ENCODE data around the gene MYOM3. TPM values are rescaled to one million over a fixed set of nuclear protein-coding genes. Genes with fewer than 3 reads are reported as not detected.
"Not testable (repeated sequence)": the region's sequence is repeated elsewhere in the genome, so short reads cannot be mapped to it uniquely, and the experiment has no call there.

The MYOM3 gene
- total RNA-seq, 1 donor from 2014 or later: 340 TPM

DNA sequence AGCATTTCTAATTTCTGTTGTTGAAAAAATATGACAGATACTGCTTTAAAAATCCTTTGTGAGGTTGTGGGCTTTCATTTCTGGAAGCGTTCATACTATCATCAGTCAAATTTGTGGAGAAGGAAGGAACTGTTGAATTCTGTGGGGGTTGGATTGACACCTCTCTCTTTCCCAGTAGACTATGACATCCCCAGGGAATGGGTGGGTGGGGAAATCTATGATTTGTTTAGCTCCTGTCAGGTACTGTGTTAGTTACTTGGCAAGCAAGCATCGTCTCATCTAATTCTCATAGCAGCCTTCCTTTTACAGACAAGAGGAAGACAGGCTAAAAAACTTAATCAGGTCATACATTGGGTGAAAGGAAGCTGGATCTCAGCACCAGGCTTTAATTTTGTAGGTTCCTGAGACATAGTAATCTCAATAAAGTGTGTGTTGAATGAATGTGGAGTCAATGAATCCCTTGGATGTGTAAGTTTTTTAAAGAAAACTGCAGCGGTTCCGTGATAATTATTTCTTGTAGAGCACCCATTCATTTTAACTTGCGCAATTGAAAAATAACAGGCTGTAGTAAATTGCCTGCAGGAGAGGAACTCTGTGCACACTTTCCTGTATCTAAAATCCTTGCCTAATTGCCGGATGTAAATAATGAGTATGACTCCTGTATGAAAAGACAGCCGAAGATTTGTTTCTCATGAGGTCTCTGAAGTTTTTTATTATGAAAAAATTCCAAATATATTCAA lies 60.6 kb downstream of the MYOM3 start:
- Histone ChIP-seq H3K9me3 (ENCODE audit: control insufficient read depth in 3 of 3, low read length in 3 of 3) (no peaks in the 10 kb centered on the region), H3K9ac (ENCODE audit: low read depth in 1 of 3, low read length in 3 of 3) (no peak overlapping the region), H3K36me3 (ENCODE audit: control insufficient read depth in 3 of 3, insufficient read depth in 3 of 3, low read length in 3 of 3) (peaks cover 3 to 10% (median 7%) of the 10 kb centered on the region in 3 donors), H3K4me1 (ENCODE audit: control insufficient read depth in 3 of 3, insufficient read depth in 3 of 3, low read length in 3 of 3) (peaks cover 2 to 9% (median 6%) of the 10 kb centered on the region in 3 donors), H3K27me3 (ENCODE audit: control insufficient read depth in 3 of 3, insufficient read depth in 3 of 3, low read length in 3 of 3) (no peaks in the 10 kb centered on the region), H3K27ac (ENCODE audit: low read depth, low read length) (no peak overlapping the region), H3K4me3 (ENCODE audit: low read length in 3 of 3) (no peak overlapping the region)

GRCh38 chr1:24049733-24050132 lies 62.2 kb downstream of the MYOM3 start:
- no peak overlapping the region for H3K4me3 ChIP-seq (ENCODE audit: low read length in 3 of 3)
- H3K27me3 ChIP-seq (ENCODE audit: control insufficient read depth in 3 of 3, insufficient read depth in 3 of 3, low read length in 3 of 3): no peaks in the 10 kb centered on the region
- H3K27ac ChIP-seq (ENCODE audit: low read depth, low read length): no peak overlapping the region
- peaks cover 4 to 15% (median 13%) of the 10 kb centered on the region in 3 donors for H3K4me1 ChIP-seq (ENCODE audit: control insufficient read depth in 3 of 3, insufficient read depth in 3 of 3, low read length in 3 of 3)
- H3K9me3 ChIP-seq (ENCODE audit: control insufficient read depth in 3 of 3, low read length in 3 of 3): no peaks in the 10 kb centered on the region
- H3K9ac ChIP-seq (ENCODE audit: low read depth in 1 of 3, low read length in 3 of 3): no peak overlapping the region
- no peaks in the 10 kb centered on the region for H3K36me3 ChIP-seq (ENCODE audit: control insufficient read depth in 3 of 3, insufficient read depth in 3 of 3, low read length in 3 of 3)

DNA sequence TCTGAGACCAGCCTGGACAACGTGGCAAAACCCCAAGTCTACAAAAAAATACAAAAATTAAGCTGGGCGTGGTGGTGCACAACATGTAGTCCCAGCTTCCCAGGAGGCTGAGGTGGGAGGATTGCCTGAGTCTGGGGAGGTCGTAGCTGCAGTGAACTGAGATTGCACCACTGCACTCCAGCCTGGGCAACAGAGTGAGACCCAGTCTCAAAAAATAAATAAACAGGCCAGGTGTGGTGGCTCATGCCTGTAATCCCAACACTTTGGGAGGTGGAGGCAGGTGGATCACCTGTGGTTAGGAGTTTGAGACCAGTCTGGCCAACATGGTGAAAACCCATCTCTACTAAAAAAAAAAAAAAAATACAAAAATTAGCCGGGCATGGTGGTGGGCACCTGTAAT lies 63.0 kb downstream of the MYOM3 start:
- H3K27me3 ChIP-seq (ENCODE audit: control insufficient read depth in 3 of 3, insufficient read depth in 3 of 3, low read length in 3 of 3); H3K9me3 ChIP-seq (ENCODE audit: control insufficient read depth in 3 of 3, low read length in 3 of 3); H3K4me3 ChIP-seq (ENCODE audit: low read length in 3 of 3); H3K9ac ChIP-seq (ENCODE audit: low read depth in 1 of 3, low read length in 3 of 3); H3K27ac ChIP-seq (ENCODE audit: low read depth, low read length); H3K36me3 ChIP-seq (ENCODE audit: control insufficient read depth in 3 of 3, insufficient read depth in 3 of 3, low read length in 3 of 3): not testable (repeated sequence)
- peaks cover 4 to 15% (median 13%) of the 10 kb centered on the region in 3 donors for H3K4me1 ChIP-seq (ENCODE audit: control insufficient read depth in 3 of 3, insufficient read depth in 3 of 3, low read length in 3 of 3)

DNA sequence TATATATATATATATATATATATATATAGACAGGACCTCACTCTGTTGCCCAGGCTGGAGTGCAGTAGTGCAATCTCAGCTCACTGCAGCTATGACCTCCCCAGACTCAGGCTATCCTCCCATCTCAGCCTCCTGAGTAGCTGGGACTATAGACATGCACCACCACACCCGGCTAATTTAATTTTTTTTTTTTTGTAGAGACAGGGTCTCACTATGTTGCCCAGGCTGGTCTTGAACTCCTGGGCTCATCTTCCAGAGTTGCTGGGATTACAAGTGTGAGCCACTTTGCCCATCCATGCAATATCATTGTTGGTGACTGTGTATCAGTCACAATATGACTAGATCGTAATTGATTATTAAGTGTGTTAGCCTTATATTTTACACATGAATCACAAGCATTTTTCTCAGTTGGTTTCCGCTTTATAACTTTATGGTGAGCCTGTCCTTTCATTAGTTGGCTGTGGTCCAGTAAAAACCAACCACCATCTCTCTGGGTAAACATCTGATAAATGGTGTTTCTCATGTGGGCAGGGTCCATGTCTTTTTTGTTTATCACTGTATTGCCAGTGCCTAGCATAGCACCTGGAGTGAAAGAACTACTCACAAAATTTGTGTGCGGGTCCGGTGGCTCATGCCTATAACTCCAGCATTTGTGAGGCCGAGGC lies 63.6 kb downstream of the MYOM3 start:
- Histone ChIP-seq H3K4me3 (ENCODE audit: low read length in 3 of 3) (no peak overlapping the region), H3K27ac (ENCODE audit: low read depth, low read length) (no peak overlapping the region), H3K9me3 (ENCODE audit: control insufficient read depth in 3 of 3, low read length in 3 of 3) (no peaks in the 10 kb centered on the region), H3K4me1 (ENCODE audit: control insufficient read depth in 3 of 3, insufficient read depth in 3 of 3, low read length in 3 of 3) (peaks cover 4 to 15% (median 13%) of the 10 kb centered on the region in 3 donors), H3K36me3 (ENCODE audit: control insufficient read depth in 3 of 3, insufficient read depth in 3 of 3, low read length in 3 of 3) (no peaks in the 10 kb centered on the region), H3K9ac (ENCODE audit: low read depth in 1 of 3, low read length in 3 of 3) (no peak overlapping the region), H3K27me3 (ENCODE audit: control insufficient read depth in 3 of 3, insufficient read depth in 3 of 3, low read length in 3 of 3) (no peaks in the 10 kb centered on the region)

DNA sequence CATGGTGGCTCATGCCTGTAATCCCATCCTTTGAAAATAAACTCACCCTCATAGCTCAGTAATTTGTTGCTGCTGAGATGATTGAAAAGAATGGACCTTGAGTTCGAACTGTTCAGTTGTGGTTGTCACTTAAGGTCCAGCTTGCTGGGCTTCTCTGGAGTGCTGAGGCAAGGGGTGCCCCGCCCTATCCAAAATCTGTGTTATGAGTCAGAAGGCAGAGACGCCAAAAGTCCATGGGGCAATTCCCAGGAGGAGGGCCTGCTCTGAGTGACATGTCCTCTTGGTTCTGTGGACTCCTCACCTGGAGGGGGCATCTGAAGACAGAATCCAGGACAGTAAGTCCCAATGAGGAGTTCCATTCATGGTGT lies 64.8 kb downstream of the MYOM3 start:
- no peaks in the 10 kb centered on the region for H3K36me3 ChIP-seq (ENCODE audit: control insufficient read depth in 3 of 3, insufficient read depth in 3 of 3, low read length in 3 of 3)
- H3K4me3 ChIP-seq (ENCODE audit: low read length in 3 of 3): no peak overlapping the region
- H3K9me3 ChIP-seq (ENCODE audit: control insufficient read depth in 3 of 3, low read length in 3 of 3): no peaks in the 10 kb centered on the region
- H3K4me1 ChIP-seq (ENCODE audit: control insufficient read depth in 3 of 3, insufficient read depth in 3 of 3, low read length in 3 of 3): peaks cover 4 to 15% (median 13%) of the 10 kb centered on the region in 3 donors
- H3K9ac ChIP-seq (ENCODE audit: low read depth in 1 of 3, low read length in 3 of 3): no peak overlapping the region
- H3K27ac ChIP-seq (ENCODE audit: low read depth, low read length): no peak overlapping the region
- no peaks in the 10 kb centered on the region for H3K27me3 ChIP-seq (ENCODE audit: control insufficient read depth in 3 of 3, insufficient read depth in 3 of 3, low read length in 3 of 3)

GRCh38 chr1:24045771-24046170 lies 66.2 kb downstream of the MYOM3 start:
- Histone ChIP-seq H3K27ac (ENCODE audit: low read depth, low read length) (no peak overlapping the region), H3K4me1 (ENCODE audit: control insufficient read depth in 3 of 3, insufficient read depth in 3 of 3, low read length in 3 of 3) (peaks cover 4 to 15% (median 13%) of the 10 kb centered on the region in 3 donors), H3K36me3 (ENCODE audit: control insufficient read depth in 3 of 3, insufficient read depth in 3 of 3, low read length in 3 of 3) (no peaks in the 10 kb centered on the region), H3K27me3 (ENCODE audit: control insufficient read depth in 3 of 3, insufficient read depth in 3 of 3, low read length in 3 of 3) (no peaks in the 10 kb centered on the region), H3K4me3 (ENCODE audit: low read length in 3 of 3) (no peak overlapping the region), H3K9ac (ENCODE audit: low read depth in 1 of 3, low read length in 3 of 3) (no peak overlapping the region), H3K9me3 (ENCODE audit: control insufficient read depth in 3 of 3, low read length in 3 of 3) (no peaks in the 10 kb centered on the region)

- not testable (repeated sequence) for H3K4me3 ChIP-seq (ENCODE audit: low read length in 3 of 3); H3K9me3 ChIP-seq (ENCODE audit: control insufficient read depth in 3 of 3, low read length in 3 of 3); H3K27ac ChIP-seq (ENCODE audit: low read depth, low read length); H3K9ac ChIP-seq (ENCODE audit: low read depth in 1 of 3, low read length in 3 of 3); H3K27me3 ChIP-seq (ENCODE audit: control insufficient read depth in 3 of 3, insufficient read depth in 3 of 3, low read length in 3 of 3); H3K36me3 ChIP-seq (ENCODE audit: control insufficient read depth in 3 of 3, insufficient read depth in 3 of 3, low read length in 3 of 3)
- H3K4me1 ChIP-seq (ENCODE audit: control insufficient read depth in 3 of 3, insufficient read depth in 3 of 3, low read length in 3 of 3): peaks cover 4 to 15% (median 13%) of the 10 kb centered on the region in 3 donors
Measured at GRCh38 chr1:24044672-24045071, 67.3 kb downstream of the MYOM3 start.

GRCh38 chr1:24043345-24044032 lies 68.4 kb downstream of the MYOM3 start:
- Histone ChIP-seq H3K4me3 (ENCODE audit: low read length in 3 of 3) (no peak overlapping the region), H3K4me1 (ENCODE audit: control insufficient read depth in 3 of 3, insufficient read depth in 3 of 3, low read length in 3 of 3) (peaks cover 4 to 15% (median 13%) of the 10 kb centered on the region in 3 donors), H3K9ac (ENCODE audit: low read depth in 1 of 3, low read length in 3 of 3) (no peak overlapping the region), H3K27me3 (ENCODE audit: control insufficient read depth in 3 of 3, insufficient read depth in 3 of 3, low read length in 3 of 3) (no peaks in the 10 kb centered on the region), H3K9me3 (ENCODE audit: control insufficient read depth in 3 of 3, low read length in 3 of 3) (no peaks in the 10 kb centered on the region), H3K27ac (ENCODE audit: low read depth, low read length) (no peak overlapping the region), H3K36me3 (ENCODE audit: control insufficient read depth in 3 of 3, insufficient read depth in 3 of 3, low read length in 3 of 3) (no peaks in the 10 kb centered on the region)

GRCh38 chr1:24042315-24042714 lies 69.6 kb downstream of the MYOM3 start:
- Histone ChIP-seq H3K36me3 (ENCODE audit: control insufficient read depth in 3 of 3, insufficient read depth in 3 of 3, low read length in 3 of 3) (no peaks in the 10 kb centered on the region), H3K27ac (ENCODE audit: low read depth, low read length) (no peak overlapping the region), H3K9ac (ENCODE audit: low read depth in 1 of 3, low read length in 3 of 3) (no peak overlapping the region), H3K4me1 (ENCODE audit: control insufficient read depth in 3 of 3, insufficient read depth in 3 of 3, low read length in 3 of 3) (peaks cover 4 to 15% (median 13%) of the 10 kb centered on the region in 3 donors), H3K9me3 (ENCODE audit: control insufficient read depth in 3 of 3, low read length in 3 of 3) (no peaks in the 10 kb centered on the region), H3K4me3 (ENCODE audit: low read length in 3 of 3) (no peak overlapping the region), H3K27me3 (ENCODE audit: control insufficient read depth in 3 of 3, insufficient read depth in 3 of 3, low read length in 3 of 3) (no peaks in the 10 kb centered on the region)

DNA sequence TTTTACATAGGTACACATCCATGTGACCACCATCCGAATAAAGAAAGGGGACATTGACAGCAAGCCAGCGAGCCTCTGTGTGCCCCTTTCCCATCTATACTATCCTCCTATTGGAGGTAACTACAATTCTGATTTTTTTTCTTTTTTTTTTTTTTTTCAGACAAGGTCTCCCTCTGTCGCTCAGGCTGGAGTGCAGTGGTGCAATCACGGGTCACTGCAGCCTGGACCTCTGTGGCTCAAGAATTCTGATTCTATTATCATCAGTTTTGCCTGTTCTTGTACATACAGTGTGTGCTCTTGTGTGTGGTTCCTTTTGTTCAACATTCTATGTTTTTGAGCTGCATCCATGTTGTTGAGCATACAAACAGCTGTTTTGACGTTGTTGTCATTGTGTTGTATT lies 75.8 kb downstream of the MYOM3 start:
- Histone ChIP-seq H3K36me3 (ENCODE audit: control insufficient read depth in 3 of 3, insufficient read depth in 3 of 3, low read length in 3 of 3) (no peaks in the 10 kb centered on the region), H3K9me3 (ENCODE audit: control insufficient read depth in 3 of 3, low read length in 3 of 3) (no peaks in the 10 kb centered on the region), H3K9ac (ENCODE audit: low read depth in 1 of 3, low read length in 3 of 3) (no peak overlapping the region), H3K27me3 (ENCODE audit: control insufficient read depth in 3 of 3, insufficient read depth in 3 of 3, low read length in 3 of 3) (no peaks in the 10 kb centered on the region), H3K27ac (ENCODE audit: low read depth, low read length) (no peak overlapping the region), H3K4me1 (ENCODE audit: control insufficient read depth in 3 of 3, insufficient read depth in 3 of 3, low read length in 3 of 3) (no peaks in the 10 kb centered on the region), H3K4me3 (ENCODE audit: low read length in 3 of 3) (no peak overlapping the region)

Data from skeletal muscle tissue (tissue), 4 donors.